HL-60 (cell line): Measurements from ENCODE around the gene CAVIN4.

ENCODE experiments used
- DNase-seq, 2 experiments: peaks; one replicate each; pipeline ENCODE4 v3.0.0-alpha.2; 2010 to 2020; ENCODE audit warnings: low read depth in 1 of 2, low spot score in 1 of 2
- H3K27ac ChIP-seq: fragments of 250-450 bp; sonication (Bioruptor Pico); replicated peaks from 2 replicates; pipeline ENCODE4 v1.5.1; 2020; ENCODE audit warnings: mild to moderate bottlenecking, moderate library complexity
- H3K27me3 ChIP-seq: fragments of 250-450 bp; sonication (Bioruptor Pico); 2 replicates; pipeline ENCODE4 v1.5.1; 2021; ENCODE audit warnings: mild to moderate bottlenecking, moderate library complexity; ENCODE audit not compliant: insufficient read depth, poor library complexity, severe bottlenecking
- H3K4me3 ChIP-seq: replicated peaks from 2 replicates; pipeline ENCODE4 v1.5.1; 2011; ENCODE audit warnings: mild to moderate bottlenecking, control low read depth, low read length; ENCODE audit not compliant: insufficient read depth
- GABPA ChIP-seq: IDR thresholded peaks from 2 replicates; pipeline ENCODE4 v1.6.1; 2012; ENCODE audit warnings: low read depth
- POLR2AphosphoS5 ChIP-seq: IDR thresholded peaks from 2 replicates; pipeline ENCODE4 v1.6.1; 2012; ENCODE audit warnings: low read depth
- SPI1 ChIP-seq: IDR thresholded peaks from 2 replicates; pipeline ENCODE4 v1.6.1; 2012; ENCODE audit warnings: low read depth, mild to moderate bottlenecking, borderline replicate concordance
- TF ChIP-seq, protein P1 (sequence below): IDR thresholded peaks from one replicate; pipeline ENCODE4 v1.5.1; 2011; ENCODE audit warnings: low read length, control low read depth, inconsistent platforms; ENCODE audit not compliant: insufficient read depth
- TF ChIP-seq, protein P2 (sequence below): IDR thresholded peaks from 2 replicates; pipeline ENCODE4 v1.6.1; 2012; ENCODE audit warnings: low read depth; ENCODE audit not compliant: insufficient replicate concordance

CAVIN4 gene

GRCh38 chr9:100561256-100561655, 16.6 kb upstream of the CAVIN4 start:
- Histone ChIP-seq H3K27ac (no peak overlapping the region), H3K4me3 (no peak overlapping the region), H3K27me3 (no peaks in the 10 kb centered on the region)
- DNase-seq, result no peak
- TF ChIP-seq SPI1, result no peak
- TF ChIP-seq POLR2AphosphoS5, result no peak
- no peak for TF ChIP-seq GABPA
- TF ChIP-seq, protein P1, sequence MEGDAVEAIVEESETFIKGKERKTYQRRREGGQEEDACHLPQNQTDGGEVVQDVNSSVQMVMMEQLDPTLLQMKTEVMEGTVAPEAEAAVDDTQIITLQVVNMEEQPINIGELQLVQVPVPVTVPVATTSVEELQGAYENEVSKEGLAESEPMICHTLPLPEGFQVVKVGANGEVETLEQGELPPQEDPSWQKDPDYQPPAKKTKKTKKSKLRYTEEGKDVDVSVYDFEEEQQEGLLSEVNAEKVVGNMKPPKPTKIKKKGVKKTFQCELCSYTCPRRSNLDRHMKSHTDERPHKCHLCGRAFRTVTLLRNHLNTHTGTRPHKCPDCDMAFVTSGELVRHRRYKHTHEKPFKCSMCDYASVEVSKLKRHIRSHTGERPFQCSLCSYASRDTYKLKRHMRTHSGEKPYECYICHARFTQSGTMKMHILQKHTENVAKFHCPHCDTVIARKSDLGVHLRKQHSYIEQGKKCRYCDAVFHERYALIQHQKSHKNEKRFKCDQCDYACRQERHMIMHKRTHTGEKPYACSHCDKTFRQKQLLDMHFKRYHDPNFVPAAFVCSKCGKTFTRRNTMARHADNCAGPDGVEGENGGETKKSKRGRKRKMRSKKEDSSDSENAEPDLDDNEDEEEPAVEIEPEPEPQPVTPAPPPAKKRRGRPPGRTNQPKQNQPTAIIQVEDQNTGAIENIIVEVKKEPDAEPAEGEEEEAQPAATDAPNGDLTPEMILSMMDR, result no peak
- TF ChIP-seq, protein P2, sequence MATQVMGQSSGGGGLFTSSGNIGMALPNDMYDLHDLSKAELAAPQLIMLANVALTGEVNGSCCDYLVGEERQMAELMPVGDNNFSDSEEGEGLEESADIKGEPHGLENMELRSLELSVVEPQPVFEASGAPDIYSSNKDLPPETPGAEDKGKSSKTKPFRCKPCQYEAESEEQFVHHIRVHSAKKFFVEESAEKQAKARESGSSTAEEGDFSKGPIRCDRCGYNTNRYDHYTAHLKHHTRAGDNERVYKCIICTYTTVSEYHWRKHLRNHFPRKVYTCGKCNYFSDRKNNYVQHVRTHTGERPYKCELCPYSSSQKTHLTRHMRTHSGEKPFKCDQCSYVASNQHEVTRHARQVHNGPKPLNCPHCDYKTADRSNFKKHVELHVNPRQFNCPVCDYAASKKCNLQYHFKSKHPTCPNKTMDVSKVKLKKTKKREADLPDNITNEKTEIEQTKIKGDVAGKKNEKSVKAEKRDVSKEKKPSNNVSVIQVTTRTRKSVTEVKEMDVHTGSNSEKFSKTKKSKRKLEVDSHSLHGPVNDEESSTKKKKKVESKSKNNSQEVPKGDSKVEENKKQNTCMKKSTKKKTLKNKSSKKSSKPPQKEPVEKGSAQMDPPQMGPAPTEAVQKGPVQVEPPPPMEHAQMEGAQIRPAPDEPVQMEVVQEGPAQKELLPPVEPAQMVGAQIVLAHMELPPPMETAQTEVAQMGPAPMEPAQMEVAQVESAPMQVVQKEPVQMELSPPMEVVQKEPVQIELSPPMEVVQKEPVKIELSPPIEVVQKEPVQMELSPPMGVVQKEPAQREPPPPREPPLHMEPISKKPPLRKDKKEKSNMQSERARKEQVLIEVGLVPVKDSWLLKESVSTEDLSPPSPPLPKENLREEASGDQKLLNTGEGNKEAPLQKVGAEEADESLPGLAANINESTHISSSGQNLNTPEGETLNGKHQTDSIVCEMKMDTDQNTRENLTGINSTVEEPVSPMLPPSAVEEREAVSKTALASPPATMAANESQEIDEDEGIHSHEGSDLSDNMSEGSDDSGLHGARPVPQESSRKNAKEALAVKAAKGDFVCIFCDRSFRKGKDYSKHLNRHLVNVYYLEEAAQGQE, result no peak

- Histone ChIP-seq H3K4me3 (no peak overlapping the region), H3K27ac (no peak overlapping the region)
Observed at GRCh38 chr9:100567856-100568255, 10.0 kb upstream of the CAVIN4 start.

GRCh38 chr9:100573655-100574260, 4.1 kb upstream of the CAVIN4 start:
- Histone ChIP-seq H3K27me3 (no peaks in the 10 kb centered on the region), H3K4me3 (no peak overlapping the region), H3K27ac (no peak overlapping the region)
- DNase-seq, result no peak
- TF ChIP-seq, protein P2, result no peak
- TF ChIP-seq SPI1, result no peak
- TF ChIP-seq GABPA, result no peak
- no peak for TF ChIP-seq POLR2AphosphoS5
- TF ChIP-seq, protein P1, result no peak

More at GRCh38 chr9:100567856-100568255, 10.0 kb upstream of the CAVIN4 start:
- H3K27me3 ChIP-seq, result no peaks in the 10 kb centered on the region
- TF ChIP-seq POLR2AphosphoS5, result no peak
- no peak for TF ChIP-seq GABPA
- no peak for TF ChIP-seq SPI1
- TF ChIP-seq, protein P1, result no peak
- TF ChIP-seq, protein P2, result no peak
- no peak for DNase-seq
